Measurements from ENCODE around the gene DISP2.

DISP2 gene

DNA sequence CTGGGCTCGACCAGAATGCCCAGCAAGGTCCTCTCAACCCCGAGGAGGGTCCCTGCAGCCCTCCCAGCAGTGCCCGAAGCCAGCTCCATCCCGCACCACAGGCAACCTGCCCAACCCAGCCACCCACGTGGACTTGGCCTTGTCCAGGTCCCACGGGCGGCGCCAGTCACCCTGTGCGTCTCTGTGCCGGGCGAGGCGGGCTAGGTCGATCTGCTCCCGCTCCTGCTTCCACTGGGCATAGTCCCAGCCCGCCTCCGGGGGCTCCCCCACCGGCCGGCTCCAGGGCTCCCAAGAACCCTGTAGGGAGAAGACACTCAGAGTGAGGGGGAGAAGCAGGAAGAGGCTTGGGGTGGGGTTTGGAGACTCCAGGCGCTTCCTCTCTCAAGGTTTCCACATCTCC is 20.4 kb upstream of the DISP2 start:
- no peak for ATAC-seq
- no peak for TF ChIP-seq ISL1 (CRISPR knock-in tag; IDR thresholded peaks at IDR 0.05)
- TF ChIP-seq ARNTL (CRISPR knock-in tag; IDR thresholded peaks at IDR 0.05; ENCODE audit: borderline replicate concordance, low read depth) = no peak
- TF ChIP-seq ZNF8 (CRISPR knock-in tag; IDR thresholded peaks at IDR 0.05) = no peak
- no peak for TF ChIP-seq RARB (CRISPR knock-in tag; IDR thresholded peaks at IDR 0.05)
- no peak for TF ChIP-seq ZC3H10 (CRISPR knock-in tag; IDR thresholded peaks at IDR 0.05)
- no peak for TF ChIP-seq GLIS3 (CRISPR knock-in tag; IDR thresholded peaks at IDR 0.05)
- no peak for TF ChIP-seq SNAI2 (CRISPR knock-in tag; IDR thresholded peaks at IDR 0.05)
- TF ChIP-seq OSR1 (CRISPR knock-in tag; IDR thresholded peaks at IDR 0.05) = no peak
- no peak for TF ChIP-seq TCF4 (CRISPR knock-in tag; IDR thresholded peaks at IDR 0.05; ENCODE audit: borderline replicate concordance)
- TF ChIP-seq ZFP3 (CRISPR knock-in tag; IDR thresholded peaks at IDR 0.05) = no peak
- no peak for TF ChIP-seq BACH2 (CRISPR knock-in tag; IDR thresholded peaks at IDR 0.05; ENCODE audit: borderline replicate concordance)
- TF ChIP-seq ZNF565 (CRISPR knock-in tag; conservative IDR thresholded peaks at IDR 0.05; ENCODE audit: low read depth) = no peak
- TF ChIP-seq, protein P1, sequence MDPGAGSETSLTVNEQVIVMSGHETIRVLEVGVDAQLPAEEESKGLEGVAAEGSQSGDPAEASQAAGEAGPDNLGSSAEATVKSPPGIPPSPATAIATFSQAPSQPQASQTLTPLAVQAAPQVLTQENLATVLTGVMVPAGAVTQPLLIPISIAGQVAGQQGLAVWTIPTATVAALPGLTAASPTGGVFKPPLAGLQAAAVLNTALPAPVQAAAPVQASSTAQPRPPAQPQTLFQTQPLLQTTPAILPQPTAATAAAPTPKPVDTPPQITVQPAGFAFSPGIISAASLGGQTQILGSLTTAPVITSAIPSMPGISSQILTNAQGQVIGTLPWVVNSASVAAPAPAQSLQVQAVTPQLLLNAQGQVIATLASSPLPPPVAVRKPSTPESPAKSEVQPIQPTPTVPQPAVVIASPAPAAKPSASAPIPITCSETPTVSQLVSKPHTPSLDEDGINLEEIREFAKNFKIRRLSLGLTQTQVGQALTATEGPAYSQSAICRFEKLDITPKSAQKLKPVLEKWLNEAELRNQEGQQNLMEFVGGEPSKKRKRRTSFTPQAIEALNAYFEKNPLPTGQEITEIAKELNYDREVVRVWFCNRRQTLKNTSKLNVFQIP (CRISPR knock-in tag; IDR thresholded peaks at IDR 0.05; ENCODE audit: borderline replicate concordance, low read depth) = no peak
- TF ChIP-seq ZNF70 (CRISPR knock-in tag; IDR thresholded peaks at IDR 0.05) = no peak
- no peak for TF ChIP-seq PPARA (CRISPR knock-in tag; IDR thresholded peaks at IDR 0.05; ENCODE audit: borderline replicate concordance)

DNA sequence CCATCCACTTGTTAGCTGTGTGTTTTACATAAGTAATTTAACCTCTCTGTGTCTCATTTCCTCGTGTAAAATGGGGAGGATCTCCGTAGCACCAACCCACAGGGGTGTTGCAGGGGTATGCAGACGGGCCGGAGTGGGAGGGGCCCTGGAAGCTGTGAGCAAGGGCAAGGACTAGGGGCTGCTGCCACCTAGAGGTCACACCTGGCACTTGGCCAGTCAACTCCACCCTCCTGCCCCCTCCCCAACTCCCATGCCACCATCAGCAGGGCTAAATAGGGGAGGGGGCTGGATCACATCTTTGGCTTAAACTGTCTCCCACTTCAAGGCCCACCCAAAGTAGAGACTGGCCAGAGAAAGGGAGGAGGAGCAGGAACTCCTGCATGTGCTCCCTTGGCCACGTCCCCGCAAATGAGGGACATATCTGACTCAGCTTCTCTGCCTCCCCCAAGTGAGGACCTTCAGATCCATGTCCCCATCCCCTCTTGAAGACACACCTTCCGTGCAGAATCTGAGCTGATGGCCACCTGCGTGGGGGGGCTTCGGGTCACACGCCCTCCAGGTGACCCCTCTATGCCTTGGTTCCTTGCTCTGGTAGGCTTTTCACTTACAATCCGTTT is 19.9 kb upstream of the DISP2 start:
- TF ChIP-seq ZFP30 (CRISPR knock-in tag; IDR thresholded peaks at IDR 0.05) (no peak), ZNF565 (CRISPR knock-in tag; conservative IDR thresholded peaks at IDR 0.05; ENCODE audit: low read depth) (no peak), ZFP3 (CRISPR knock-in tag; IDR thresholded peaks at IDR 0.05) (no peak), CSDC2 (CRISPR knock-in tag; IDR thresholded peaks at IDR 0.05) (no peak), ZNF70 (CRISPR knock-in tag; IDR thresholded peaks at IDR 0.05) (no peak), PPARA (CRISPR knock-in tag; IDR thresholded peaks at IDR 0.05; ENCODE audit: borderline replicate concordance) (no peak), ZNF8 (CRISPR knock-in tag; IDR thresholded peaks at IDR 0.05) (no peak; the same call in 1 of the 2 replicates), OSR1 (CRISPR knock-in tag; IDR thresholded peaks at IDR 0.05) (no peak), GLIS3 (CRISPR knock-in tag; IDR thresholded peaks at IDR 0.05) (no peak)
- TF ChIP-seq, protein P2, sequence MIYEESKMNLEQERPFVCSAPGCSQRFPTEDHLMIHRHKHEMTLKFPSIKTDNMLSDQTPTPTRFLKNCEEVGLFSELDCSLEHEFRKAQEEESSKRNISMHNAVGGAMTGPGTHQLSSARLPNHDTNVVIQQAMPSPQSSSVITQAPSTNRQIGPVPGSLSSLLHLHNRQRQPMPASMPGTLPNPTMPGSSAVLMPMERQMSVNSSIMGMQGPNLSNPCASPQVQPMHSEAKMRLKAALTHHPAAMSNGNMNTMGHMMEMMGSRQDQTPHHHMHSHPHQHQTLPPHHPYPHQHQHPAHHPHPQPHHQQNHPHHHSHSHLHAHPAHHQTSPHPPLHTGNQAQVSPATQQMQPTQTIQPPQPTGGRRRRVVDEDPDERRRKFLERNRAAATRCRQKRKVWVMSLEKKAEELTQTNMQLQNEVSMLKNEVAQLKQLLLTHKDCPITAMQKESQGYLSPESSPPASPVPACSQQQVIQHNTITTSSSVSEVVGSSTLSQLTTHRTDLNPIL (CRISPR knock-in tag; IDR thresholded peaks at IDR 0.05; ENCODE audit: low read depth) = no peak
- TF ChIP-seq, protein P1 (CRISPR knock-in tag; IDR thresholded peaks at IDR 0.05; ENCODE audit: borderline replicate concordance, low read depth) = no peak
- TF ChIP-seq, protein P3, sequence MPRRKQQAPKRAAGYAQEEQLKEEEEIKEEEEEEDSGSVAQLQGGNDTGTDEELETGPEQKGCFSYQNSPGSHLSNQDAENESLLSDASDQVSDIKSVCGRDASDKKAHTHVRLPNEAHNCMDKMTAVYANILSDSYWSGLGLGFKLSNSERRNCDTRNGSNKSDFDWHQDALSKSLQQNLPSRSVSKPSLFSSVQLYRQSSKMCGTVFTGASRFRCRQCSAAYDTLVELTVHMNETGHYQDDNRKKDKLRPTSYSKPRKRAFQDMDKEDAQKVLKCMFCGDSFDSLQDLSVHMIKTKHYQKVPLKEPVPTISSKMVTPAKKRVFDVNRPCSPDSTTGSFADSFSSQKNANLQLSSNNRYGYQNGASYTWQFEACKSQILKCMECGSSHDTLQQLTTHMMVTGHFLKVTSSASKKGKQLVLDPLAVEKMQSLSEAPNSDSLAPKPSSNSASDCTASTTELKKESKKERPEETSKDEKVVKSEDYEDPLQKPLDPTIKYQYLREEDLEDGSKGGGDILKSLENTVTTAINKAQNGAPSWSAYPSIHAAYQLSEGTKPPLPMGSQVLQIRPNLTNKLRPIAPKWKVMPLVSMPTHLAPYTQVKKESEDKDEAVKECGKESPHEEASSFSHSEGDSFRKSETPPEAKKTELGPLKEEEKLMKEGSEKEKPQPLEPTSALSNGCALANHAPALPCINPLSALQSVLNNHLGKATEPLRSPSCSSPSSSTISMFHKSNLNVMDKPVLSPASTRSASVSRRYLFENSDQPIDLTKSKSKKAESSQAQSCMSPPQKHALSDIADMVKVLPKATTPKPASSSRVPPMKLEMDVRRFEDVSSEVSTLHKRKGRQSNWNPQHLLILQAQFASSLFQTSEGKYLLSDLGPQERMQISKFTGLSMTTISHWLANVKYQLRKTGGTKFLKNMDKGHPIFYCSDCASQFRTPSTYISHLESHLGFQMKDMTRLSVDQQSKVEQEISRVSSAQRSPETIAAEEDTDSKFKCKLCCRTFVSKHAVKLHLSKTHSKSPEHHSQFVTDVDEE (CRISPR knock-in tag; IDR thresholded peaks at IDR 0.05) = no peak
- peak; percentile 17; the same call in 2 of the 3 replicates for ATAC-seq

DNA sequence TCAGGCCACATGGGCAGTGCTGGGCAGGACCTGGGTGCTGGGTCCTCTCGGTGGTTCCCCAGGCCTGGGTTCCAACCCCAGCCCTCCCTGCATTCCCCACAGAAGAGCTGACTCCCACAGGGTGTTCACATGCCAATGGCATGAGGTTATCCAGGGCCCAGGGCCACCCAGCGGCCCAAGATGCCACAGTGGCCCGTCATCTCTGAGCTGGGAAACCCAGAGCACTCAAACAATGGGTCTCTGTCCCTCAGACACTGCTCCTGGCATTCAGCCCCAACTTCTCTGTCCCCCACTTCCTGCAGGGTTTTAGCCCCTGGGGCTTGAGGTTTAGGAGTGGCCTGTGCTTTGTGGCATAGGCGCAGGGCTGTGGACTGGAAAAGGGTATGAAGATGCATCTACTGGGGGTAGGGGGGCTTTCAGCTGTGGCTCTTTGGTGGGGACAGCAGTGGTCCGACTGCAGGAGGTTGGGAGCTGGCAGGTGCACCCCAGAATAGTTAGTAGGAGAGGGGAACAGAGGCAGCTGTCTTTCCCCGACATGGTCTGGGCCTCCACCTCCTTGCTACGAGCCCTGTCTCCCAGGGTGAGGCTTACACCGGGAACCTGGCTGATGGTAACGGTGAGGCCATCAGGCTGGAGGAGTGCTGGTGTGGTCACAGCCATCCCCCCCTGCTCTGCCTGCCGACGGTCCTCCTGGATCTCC is 18.9 kb upstream of the DISP2 start:
- peak; percentile 39 for ATAC-seq
- peak; percentile 23; the same call in 1 of the 2 replicates for TF ChIP-seq ISL1 (CRISPR knock-in tag; IDR thresholded peaks at IDR 0.05)
- TF ChIP-seq ZC3H10 (CRISPR knock-in tag; IDR thresholded peaks at IDR 0.05) = no peak
- TF ChIP-seq ZFP3 (CRISPR knock-in tag; IDR thresholded peaks at IDR 0.05) = no peak
- TF ChIP-seq PPARA (CRISPR knock-in tag; IDR thresholded peaks at IDR 0.05; ENCODE audit: borderline replicate concordance) = no peak
- no peak for TF ChIP-seq TCF4 (CRISPR knock-in tag; IDR thresholded peaks at IDR 0.05; ENCODE audit: borderline replicate concordance)
- TF ChIP-seq ZNF565 (CRISPR knock-in tag; conservative IDR thresholded peaks at IDR 0.05; ENCODE audit: low read depth) = no peak
- TF ChIP-seq, protein P3 (CRISPR knock-in tag; IDR thresholded peaks at IDR 0.05) = no peak
- TF ChIP-seq, protein P2 (CRISPR knock-in tag; IDR thresholded peaks at IDR 0.05; ENCODE audit: low read depth) = peak; percentile 55; the same call in 1 of the 2 replicates

Measured in SK-N-SH treated with all-trans-retinoic acid at 6 μM for 48 hours (cell line).